ENCODE measurements around the gene IQCN. TPM values are rescaled to one million over a fixed set of nuclear protein-coding genes. Genes with fewer than 3 reads are reported as not detected.

The IQCN gene, protein sequence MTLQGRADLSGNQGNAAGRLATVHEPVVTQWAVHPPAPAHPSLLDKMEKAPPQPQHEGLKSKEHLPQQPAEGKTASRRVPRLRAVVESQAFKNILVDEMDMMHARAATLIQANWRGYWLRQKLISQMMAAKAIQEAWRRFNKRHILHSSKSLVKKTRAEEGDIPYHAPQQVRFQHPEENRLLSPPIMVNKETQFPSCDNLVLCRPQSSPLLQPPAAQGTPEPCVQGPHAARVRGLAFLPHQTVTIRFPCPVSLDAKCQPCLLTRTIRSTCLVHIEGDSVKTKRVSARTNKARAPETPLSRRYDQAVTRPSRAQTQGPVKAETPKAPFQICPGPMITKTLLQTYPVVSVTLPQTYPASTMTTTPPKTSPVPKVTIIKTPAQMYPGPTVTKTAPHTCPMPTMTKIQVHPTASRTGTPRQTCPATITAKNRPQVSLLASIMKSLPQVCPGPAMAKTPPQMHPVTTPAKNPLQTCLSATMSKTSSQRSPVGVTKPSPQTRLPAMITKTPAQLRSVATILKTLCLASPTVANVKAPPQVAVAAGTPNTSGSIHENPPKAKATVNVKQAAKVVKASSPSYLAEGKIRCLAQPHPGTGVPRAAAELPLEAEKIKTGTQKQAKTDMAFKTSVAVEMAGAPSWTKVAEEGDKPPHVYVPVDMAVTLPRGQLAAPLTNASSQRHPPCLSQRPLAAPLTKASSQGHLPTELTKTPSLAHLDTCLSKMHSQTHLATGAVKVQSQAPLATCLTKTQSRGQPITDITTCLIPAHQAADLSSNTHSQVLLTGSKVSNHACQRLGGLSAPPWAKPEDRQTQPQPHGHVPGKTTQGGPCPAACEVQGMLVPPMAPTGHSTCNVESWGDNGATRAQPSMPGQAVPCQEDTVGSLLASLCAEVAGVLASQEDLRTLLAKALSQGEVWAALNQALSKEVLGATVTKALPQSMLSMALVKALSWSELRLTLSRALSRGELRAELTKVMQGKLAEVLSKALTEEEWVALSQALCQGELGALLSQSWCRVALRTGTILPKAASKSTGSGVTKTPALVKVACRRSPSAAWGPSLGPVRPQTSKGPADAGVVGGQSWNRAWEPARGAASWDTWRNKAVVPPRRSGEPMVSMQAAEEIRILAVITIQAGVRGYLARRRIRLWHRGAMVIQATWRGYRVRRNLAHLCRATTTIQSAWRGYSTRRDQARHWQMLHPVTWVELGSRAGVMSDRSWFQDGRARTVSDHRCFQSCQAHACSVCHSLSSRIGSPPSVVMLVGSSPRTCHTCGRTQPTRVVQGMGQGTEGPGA (N-terminal part only)
- total RNA-seq (1 to 10 TPM; 5.5 to 5.8 TPM), polyA plus RNA-seq (1 to 10 TPM in 1 of 2 donors, under 1 TPM in 1; 0.13 to 1.8 TPM)

GRCh38 chr19:18274219-18274780, at the start of gene IQCN:
TSS of gene IQCN (minus strand) at chr19:18274452. CDS start at chr19:18269478, 4,974 bp downstream.
- peak within 1 kb of the TSS; percentile 22 to 100 (median 88) for H3K27ac Mint-ChIP-seq
- peaks cover 0 to 58% (median 0%) of the 10 kb centered on the region in 8 donors for H3K9me3 Mint-ChIP-seq
- peak in 4 of 5 donors; percentile 61 to 77 (median 64) for DNase-seq
- H3K27me3 ChIP-seq (ENCODE audit: insufficient read depth, low read length), result no peaks in the 10 kb centered on the region
- POLR2A ChIA-PET (ENCODE audit: partially characterized antibody), result interaction anchor here (0.6 to 27.2 kb wide), 4 partner anchors 27 to 113 kb away, joined by 3 to 1691 read pairs (median 529); partner anchors contain the start of gene LSM4
- H3K4me3 Mint-ChIP-seq, result peak within 1 kb of the TSS; percentile 21 to 59 (median 48)
- H3K36me3 ChIP-seq (ENCODE audit: insufficient read depth, low read length), result peaks cover 20% of the 10 kb centered on the region
- peaks cover 44% of the 10 kb centered on the region for H3K4me1 ChIP-seq (ENCODE audit: insufficient read depth, low read length)
- intact Hi-C loops (cut with micrococcal nuclease), result no loop called here
- H3K27ac ChIP-seq (ENCODE audit: low read depth, low read length), result no peak within 1 kb of the TSS
- H3K36me3 Mint-ChIP-seq, result peaks cover 9 to 43% of the 10 kb centered on the region in 2 donors
- H3K4me3 ChIP-seq (ENCODE audit: low read length in 2 of 2), result no peak within 1 kb of the TSS
- H3K4me1 Mint-ChIP-seq, result peaks cover 22 to 57% (median 39%) of the 10 kb centered on the region in 4 donors
- CTCF ChIA-PET (ENCODE audit: partially characterized antibody), result interaction anchor here (0.5 to 18.3 kb wide), 4 partner anchors 12 to 284 kb away, joined by 3 to 542 read pairs (median 6); no protein-coding TSS in a partner anchor
- H3K9me3 ChIP-seq (ENCODE audit: control insufficient read depth in 1 of 2, low read length in 2 of 2), result no peaks in the 10 kb centered on the region
- H3K27me3 Mint-ChIP-seq, result peaks cover 0 to under 1% of the 10 kb centered on the region in 2 donors

DNA sequence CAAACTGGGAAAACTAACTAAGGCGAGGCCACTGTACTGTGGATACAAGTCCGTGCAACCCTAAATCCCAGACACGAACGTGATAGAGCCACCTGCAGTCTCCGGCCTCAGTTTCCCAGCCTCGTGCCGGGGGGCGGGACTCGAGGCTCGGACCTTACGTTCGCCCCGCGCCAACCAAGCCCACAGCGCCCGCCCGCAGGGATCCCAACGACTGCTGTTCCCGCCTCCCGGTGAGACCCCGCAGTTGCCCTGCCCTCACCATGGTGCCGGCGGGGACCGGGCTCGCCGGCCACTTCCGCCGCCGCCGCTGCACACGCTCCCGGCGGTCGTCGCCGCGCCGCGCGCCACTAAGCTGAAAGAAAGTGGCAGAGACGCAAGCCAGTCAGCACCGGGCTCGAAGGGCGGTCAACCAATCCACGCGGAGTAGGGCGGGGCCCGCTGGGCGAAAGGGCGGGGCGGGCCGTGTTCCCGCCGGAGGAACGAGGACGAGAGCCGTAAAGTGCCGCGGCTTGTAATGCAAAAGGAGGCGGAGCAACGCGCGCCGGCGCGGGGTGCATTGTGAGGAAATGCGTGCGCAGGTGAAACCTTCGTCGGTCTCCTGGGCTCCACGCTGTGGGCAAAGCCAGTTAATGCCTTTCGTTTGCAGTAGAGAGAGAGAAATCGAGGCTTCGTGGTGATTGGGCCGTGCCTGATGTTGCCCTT, 48.7 kb upstream of the IQCN start, which contains the start of gene LSM4:
TSS of gene LSM4 (minus strand) at position 318 of the 702 bp plus-strand sequence. CDS start at position 262, 56 bp downstream.
- peaks cover 32 to 59% (median 45%) of the 10 kb centered on the region in 4 donors for H3K4me1 Mint-ChIP-seq
- H3K36me3 Mint-ChIP-seq, result peaks cover 2 to 4% of the 10 kb centered on the region in 2 donors
- no peaks in the 10 kb centered on the region for H3K9me3 Mint-ChIP-seq
- H3K4me3 Mint-ChIP-seq, result peak within 1 kb of the TSS; percentile 75 to 88 (median 86)
- ChIA-PET POLR2A (ENCODE audit: partially characterized antibody) (interaction anchor here (1.0 to 28.5 kb wide), 7 partner anchors 9 to 130 kb away, joined by 3 to 1691 read pairs (median 19); partner anchors contain the start of genes IQCN, JUND, MPV17L2 and RAB3A), CTCF (ENCODE audit: partially characterized antibody) (interaction anchor here (0.6 to 9.4 kb wide), 10 partner anchors 8 to 65 kb away, joined by 3 to 255 read pairs (median 4); partner anchors contain the start of gene JUND)
- intact Hi-C loops (cut with micrococcal nuclease), result loop anchor here (1.0 to 5.0 kb wide), 5 partner anchors 19 to 206 kb away; partner anchors contain the start of gene RAB3A
- Histone ChIP-seq H3K27ac (ENCODE audit: low read depth, low read length) (peak within 1 kb of the TSS; percentile 68), H3K27me3 (ENCODE audit: insufficient read depth, low read length) (no peaks in the 10 kb centered on the region), H3K9me3 (ENCODE audit: control insufficient read depth in 1 of 2, low read length in 2 of 2) (no peaks in the 10 kb centered on the region), H3K4me3 (ENCODE audit: low read length in 2 of 2) (peak within 1 kb of the TSS; percentile 61 to 81), H3K4me1 (ENCODE audit: insufficient read depth, low read length) (peaks cover 59% of the 10 kb centered on the region), H3K36me3 (ENCODE audit: insufficient read depth, low read length) (no peaks in the 10 kb centered on the region)
- DNase-seq, result peak; percentile 99 to 100 (median 99)
- H3K27me3 Mint-ChIP-seq, result no peaks in the 10 kb centered on the region
- H3K27ac Mint-ChIP-seq, result peak within 1 kb of the TSS; percentile 86 to 98 (median 97)

DNA sequence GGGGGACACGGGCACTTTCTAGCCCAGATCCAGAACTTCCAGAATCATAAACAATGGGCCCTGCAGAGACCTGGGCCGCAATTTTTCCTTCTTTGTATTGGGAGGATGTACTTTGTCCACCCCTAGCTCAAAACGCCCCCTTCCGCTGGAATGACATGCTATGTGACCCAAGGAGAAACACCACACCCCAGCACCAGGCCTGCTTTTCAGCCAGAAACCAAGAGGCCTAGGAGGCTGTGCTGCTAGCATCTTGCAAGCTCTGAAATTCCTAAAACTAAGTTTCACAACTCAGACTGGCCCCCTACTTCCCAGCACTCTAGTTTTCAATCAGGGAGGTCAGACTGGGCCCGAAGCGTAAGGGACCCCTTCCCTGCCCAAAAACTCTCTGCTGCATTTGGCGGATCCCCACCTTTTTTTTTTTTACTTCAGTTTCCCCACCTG, 48.1 kb upstream of the IQCN start:
- Mint-ChIP-seq H3K27me3 (no peaks in the 10 kb centered on the region), H3K4me3 (peak overlapping the region; percentile 75 to 88 (median 86)), H3K9me3 (no peaks in the 10 kb centered on the region), H3K36me3 (peaks cover 2 to 4% of the 10 kb centered on the region in 2 donors), H3K4me1 (peaks cover 37 to 64% (median 51%) of the 10 kb centered on the region in 4 donors), H3K27ac (peak overlapping the region; percentile 86 to 97 (median 94))
- peak overlapping the region; percentile 68 for H3K27ac ChIP-seq (ENCODE audit: low read depth, low read length)
- CTCF ChIA-PET (ENCODE audit: partially characterized antibody), result interaction anchor here (0.6 to 9.4 kb wide), 12 partner anchors 8 to 95 kb away, joined by 3 to 255 read pairs (median 4); partner anchors contain the start of gene JUND
- H3K36me3 ChIP-seq (ENCODE audit: insufficient read depth, low read length), result no peaks in the 10 kb centered on the region
- H3K9me3 ChIP-seq (ENCODE audit: control insufficient read depth in 1 of 2, low read length in 2 of 2), result no peaks in the 10 kb centered on the region
- H3K4me1 ChIP-seq (ENCODE audit: insufficient read depth, low read length), result peaks cover 64% of the 10 kb centered on the region
- POLR2A ChIA-PET (ENCODE audit: partially characterized antibody), result interaction anchor here (1.0 to 28.5 kb wide), 8 partner anchors 9 to 130 kb away, joined by 3 to 1691 read pairs (median 14); partner anchors contain the start of genes IQCN, JUND, MPV17L2 and RAB3A
- intact Hi-C loops (cut with micrococcal nuclease), result loop anchor here (5.0 kb wide), 1 partner anchor 205 kb away; no protein-coding TSS in a partner anchor
- no peaks in the 10 kb centered on the region for H3K27me3 ChIP-seq (ENCODE audit: insufficient read depth, low read length)
- DNase-seq, result no peak
- peak overlapping the region; percentile 61 to 81 for H3K4me3 ChIP-seq (ENCODE audit: low read length in 2 of 2)

- H3K4me3 ChIP-seq (ENCODE audit: low read length in 2 of 2), result peak overlapping the region; percentile 61 to 81
- H3K27me3 ChIP-seq (ENCODE audit: insufficient read depth, low read length), result no peaks in the 10 kb centered on the region
- Mint-ChIP-seq H3K27ac (peak overlapping the region; percentile 86 to 97 (median 94)), H3K27me3 (no peaks in the 10 kb centered on the region), H3K4me1 (peaks cover 37 to 64% (median 51%) of the 10 kb centered on the region in 4 donors), H3K4me3 (peak overlapping the region; percentile 75 to 88 (median 86)), H3K9me3 (no peaks in the 10 kb centered on the region), H3K36me3 (peaks cover 2 to 4% of the 10 kb centered on the region in 2 donors)
- peaks cover 66% of the 10 kb centered on the region for H3K4me1 ChIP-seq (ENCODE audit: insufficient read depth, low read length)
- CTCF ChIA-PET (ENCODE audit: partially characterized antibody), result interaction anchor here (0.9 to 9.4 kb wide), 10 partner anchors 9 to 95 kb away, joined by 3 to 255 read pairs (median 4); partner anchors contain the start of gene JUND
- POLR2A ChIA-PET (ENCODE audit: partially characterized antibody), result interaction anchor here (1.3 to 28.5 kb wide), 6 partner anchors 8 to 129 kb away, joined by 5 to 1691 read pairs (median 26); partner anchors contain the start of genes IQCN, JUND, MPV17L2 and RAB3A
- H3K27ac ChIP-seq (ENCODE audit: low read depth, low read length), result peak overlapping the region; percentile 68
- peak in 2 of 5 donors; percentile 23 to 27 for DNase-seq
- H3K9me3 ChIP-seq (ENCODE audit: control insufficient read depth in 1 of 2, low read length in 2 of 2), result no peaks in the 10 kb centered on the region
- H3K36me3 ChIP-seq (ENCODE audit: insufficient read depth, low read length), result no peaks in the 10 kb centered on the region
- intact Hi-C loops (cut with micrococcal nuclease), result loop anchor here (5.0 kb wide), 1 partner anchor 204 kb away; no protein-coding TSS in a partner anchor
These were observed 47.5 kb upstream of the IQCN start for GRCh38 chr19:18321734-18322102.

DNA sequence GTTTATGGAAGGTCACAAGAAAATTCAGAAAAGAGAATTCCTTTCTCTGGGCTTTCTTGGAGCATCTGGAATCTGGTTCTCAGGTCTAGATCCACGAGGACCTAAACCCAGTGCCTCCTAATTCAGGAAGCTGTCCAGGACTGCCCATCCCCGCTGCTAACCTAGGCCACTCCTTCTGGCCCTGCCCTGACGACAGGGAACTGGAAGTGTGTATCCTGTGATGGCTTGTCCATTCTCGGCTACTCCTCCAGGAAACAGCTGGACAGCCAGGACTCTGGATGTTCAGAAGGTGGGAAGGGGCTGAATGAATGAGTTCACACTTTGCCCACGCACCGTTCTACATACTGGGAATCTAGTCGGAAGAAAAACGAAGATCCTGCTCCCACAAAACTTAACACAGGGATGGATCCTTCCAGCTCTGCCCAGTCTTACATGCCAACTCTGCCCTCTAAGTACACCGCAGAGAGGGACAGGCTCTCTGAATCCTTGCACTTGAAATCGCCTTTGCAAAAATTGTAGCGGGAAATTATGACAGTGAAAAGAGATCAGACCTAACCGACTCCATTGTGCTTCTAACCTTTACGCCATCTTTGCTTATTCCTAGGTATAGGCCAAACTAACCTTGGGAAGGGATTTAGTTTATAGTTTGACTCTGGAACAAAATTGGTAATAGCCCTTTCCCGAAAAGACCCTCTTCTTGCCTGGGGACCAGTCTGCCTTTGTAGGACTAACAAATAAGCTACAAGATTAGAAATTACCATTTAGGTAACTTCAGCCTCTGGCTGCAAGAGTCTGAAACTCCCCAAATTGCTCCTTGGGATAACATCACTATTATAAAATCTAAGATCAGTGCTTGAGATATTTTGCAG, 46.8 kb upstream of the IQCN start:
- Histone ChIP-seq H3K36me3 (ENCODE audit: insufficient read depth, low read length) (no peaks in the 10 kb centered on the region), H3K4me1 (ENCODE audit: insufficient read depth, low read length) (peaks cover 69% of the 10 kb centered on the region), H3K27ac (ENCODE audit: low read depth, low read length) (peak overlapping the region; percentile 68), H3K27me3 (ENCODE audit: insufficient read depth, low read length) (no peaks in the 10 kb centered on the region), H3K9me3 (ENCODE audit: control insufficient read depth in 1 of 2, low read length in 2 of 2) (no peaks in the 10 kb centered on the region), H3K4me3 (ENCODE audit: low read length in 2 of 2) (no peak overlapping the region)
- ChIA-PET POLR2A (ENCODE audit: partially characterized antibody) (interaction anchor here (1.3 to 28.5 kb wide), 7 partner anchors 8 to 129 kb away, joined by 3 to 1691 read pairs (median 19); partner anchors contain the start of genes IQCN, JUND, MPV17L2 and RAB3A), CTCF (ENCODE audit: partially characterized antibody) (interaction anchor here (1.1 to 9.4 kb wide), 7 partner anchors 7 to 71 kb away, joined by 3 to 255 read pairs (median 8); partner anchors contain the start of gene JUND)
- intact Hi-C loops (cut with micrococcal nuclease), result loop anchor here (5.0 kb wide), 1 partner anchor 204 kb away; no protein-coding TSS in a partner anchor
- H3K36me3 Mint-ChIP-seq, result peaks cover 2 to 4% of the 10 kb centered on the region in 2 donors
- H3K4me1 Mint-ChIP-seq, result peaks cover 37 to 68% (median 51%) of the 10 kb centered on the region in 4 donors
- no peak for DNase-seq
- peak overlapping the region; percentile 75 to 88 (median 86) for H3K4me3 Mint-ChIP-seq
- peak overlapping the region; percentile 86 to 97 (median 94) for H3K27ac Mint-ChIP-seq
- no peaks in the 10 kb centered on the region for H3K9me3 Mint-ChIP-seq
- no peaks in the 10 kb centered on the region for H3K27me3 Mint-ChIP-seq
